Measurements from ENCODE around the gene CIC. TPM values are rescaled to one million over a fixed set of nuclear protein-coding genes. Genes with fewer than 3 reads are reported as not detected.

CIC gene
- total and polyA plus RNA-seq, 9 of the 15 experiments (the other 6 are each of a cell fraction or from before 2014, with no cell fraction given) = 0.07 to 44.7 (median 8.6) TPM

GRCh38 chr19:42283188-42284065 is 14.4 kb downstream of the CIC start (continued):
- no peak for TF ChIP-seq ZBTB26 (CRISPR knock-in tag; IDR thresholded peaks at IDR 0.05)
- no peak for TF ChIP-seq RUNX1 (IDR thresholded peaks at IDR 0.05; ENCODE audit: low read depth)
- 0 out of 2 replicates have a peak, but pooled peaks have one; percentile 29 for TF ChIP-seq NFRKB (IDR thresholded peaks at IDR 0.05; ENCODE audit: low read depth)
- peak; percentile 43; the same call in 1 of the 2 replicates for TF ChIP-seq ZNF407 (IDR thresholded peaks at IDR 0.05; ENCODE audit: low read depth)
- 0 out of 2 replicates have a peak, but pooled peaks have one; percentile 36 for TF ChIP-seq KLF1 (tag; IDR thresholded peaks at IDR 0.05)
- TF ChIP-seq SMARCA5 (IDR thresholded peaks at IDR 0.05) = peak; percentile 91
- TF ChIP-seq EP400 (IDR thresholded peaks at IDR 0.05) = peak; percentile 24; the same call in 1 of the 2 replicates
- peak; percentile 74 for TF ChIP-seq SMARCE1 (IDR thresholded peaks at IDR 0.05)
- TF ChIP-seq POLR2B (IDR thresholded peaks at IDR 0.05; ENCODE audit: low read depth, partially characterized antibody) = peak; percentile 13
- TF ChIP-seq ELF4 (CRISPR knock-in tag; IDR thresholded peaks at IDR 0.05) = 0 out of 2 replicates have a peak, but pooled peaks have one; percentile 39
- TF ChIP-seq TEAD4 (IDR thresholded peaks at IDR 0.05; ENCODE audit: low read length) = no peak
- TF ChIP-seq TEAD4 (CRISPR knock-in tag; IDR thresholded peaks at IDR 0.05; ENCODE audit: borderline replicate concordance) = no peak
- peak; percentile 59; the same call in 1 of the 2 replicates for TF ChIP-seq MAX (CRISPR knock-in tag; IDR thresholded peaks at IDR 0.05)
- TF ChIP-seq, protein P1, sequence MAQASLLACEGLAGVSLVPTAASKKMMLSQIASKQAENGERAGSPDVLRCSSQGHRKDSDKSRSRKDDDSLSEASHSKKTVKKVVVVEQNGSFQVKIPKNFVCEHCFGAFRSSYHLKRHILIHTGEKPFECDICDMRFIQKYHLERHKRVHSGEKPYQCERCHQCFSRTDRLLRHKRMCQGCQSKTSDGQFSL (CRISPR knock-in tag; IDR thresholded peaks at IDR 0.05) = peak; percentile 67; the same call in 1 of the 2 replicates
- TF ChIP-seq, protein P1 (tag; IDR thresholded peaks at IDR 0.05) = no peak
- TF ChIP-seq HMGN3 (IDR thresholded peaks at IDR 0.05; ENCODE audit: borderline replicate concordance, extremely low read depth, insufficient read length, low read depth, low read length) = peak; percentile 55
